Lung (tissue), 12 donors: Measurements from ENCODE around the gene DDX27. TPM values are rescaled to one million over a fixed set of nuclear protein-coding genes. Genes with fewer than 3 reads are reported as not detected.

Experiments
- ATAC-seq: fragments of 200-7000 bp; cut with Tn5 transposase; one replicate; pipeline ENCODE4 v1.9.1; 2020; ENCODE audit warnings: moderate number of reproducible peaks; ENCODE audit not compliant: insufficient read depth, low FRiP score
- DNase-seq, 3 donors: peaks; one replicate each; pipeline ENCODE4 v3.0.0-alpha.2; 2013 to 2017
- H3K27ac ChIP-seq, 2 donors: one replicate each; pipeline ENCODE4 v1.5.1; 2013; ENCODE audit warnings: mild to moderate bottlenecking in 2 of 2, moderate library complexity in 2 of 2, control low read depth in 1 of 2, inconsistent platforms in 1 of 2, low read depth in 1 of 2, low read length in 1 of 2
- H3K27me3 ChIP-seq, 3 donors: one replicate each; pipeline ENCODE4 v1.5.1; 2013; ENCODE audit warnings: low read length in 2 of 3; ENCODE audit not compliant: control insufficient read depth in 3 of 3, insufficient read depth in 3 of 3
- H3K36me3 ChIP-seq, 4 donors: one replicate each; pipeline ENCODE4 v1.5.1; 2013; ENCODE audit warnings: low read length in 4 of 4, mild to moderate bottlenecking in 1 of 4, moderate library complexity in 1 of 4; ENCODE audit not compliant: control insufficient read depth in 4 of 4, insufficient read depth in 4 of 4
- H3K4me1 ChIP-seq, 5 donors: one replicate each; pipeline ENCODE4 v1.5.1; 2013; ENCODE audit warnings: low read length in 5 of 5, mild to moderate bottlenecking in 2 of 5, moderate library complexity in 1 of 5; ENCODE audit not compliant: control insufficient read depth in 5 of 5, insufficient read depth in 5 of 5
- H3K4me3 ChIP-seq: one replicate; pipeline ENCODE4 v1.5.1; 2013; ENCODE audit warnings: mild to moderate bottlenecking, control low read depth, moderate library complexity
- H3K9ac ChIP-seq, 2 donors: one replicate each; pipeline ENCODE4 v1.5.1; 2013; ENCODE audit warnings: low read length in 2 of 2, control low read depth in 1 of 2; ENCODE audit not compliant: insufficient read depth in 1 of 2
- H3K9me3 ChIP-seq, 4 donors: one replicate each; pipeline ENCODE4 v1.5.1; 2013; ENCODE audit warnings: low read length in 3 of 4, mild to moderate bottlenecking in 1 of 4, moderate library complexity in 1 of 4; ENCODE audit not compliant: control insufficient read depth in 4 of 4, insufficient read depth in 3 of 4
- CTCF ChIP-seq: IDR thresholded peaks from 2 replicates; pipeline ENCODE4 v1.5.1; 2012; ENCODE audit warnings: mild to moderate bottlenecking; ENCODE audit errors: control extremely low read depth, extremely low read depth
- WGBS, 2 donors: extraction: QIAGEN DNeasy Blood & Tissue Kit; methylation state at CpG; one replicate each; pipeline ENCODE4 v1.1.7; 2013; 5-methylcytosine and 5-hydroxymethylcytosine counted together
- polyA plus RNA-seq, 2 donors: library from polyadenylated mRNA; stranded (reverse); fragments of 200-250 nt; gene quantifications; one replicate each; pipeline ENCODE4 v1.2.1, GENCODE V29; 2013
- total RNA-seq, 2 donors: library from RNA; depleted of rRNA in 1 of 2; stranded (reverse); fragments of >200 nt in 1 of 2; gene quantifications; one replicate each; pipeline ENCODE4 v1.2.1, GENCODE V29; 2014 to 2021
- donor health status: control.
- donor health status: control.
- donor health status: Bipolar disorder and iron deficiency.
- donor health status: healthy.
- donor health status: DM: yes; HTN: yes; CAD: no.

Gene DDX27
- total and polyA plus RNA-seq, 4 donors: 24.9 to 30.0 (median 26.1) TPM

- no peaks in the 10 kb centered on the region for H3K9me3 ChIP-seq
- H3K36me3 ChIP-seq: no peaks in the 10 kb centered on the region
- no peak overlapping the region for H3K27ac ChIP-seq
- no peak overlapping the region for H3K9ac ChIP-seq
- no peaks in the 10 kb centered on the region for H3K27me3 ChIP-seq
- 91 to 98% methylated on average over 7 of the region's 7 CpGs for WGBS, 2 donors
- DNase-seq: no peak
- H3K4me1 ChIP-seq: no peaks in the 10 kb centered on the region
- TF ChIP-seq CTCF: no peak
- H3K4me3 ChIP-seq: no peak overlapping the region
- ATAC-seq: no peak
Observed at GRCh38 chr20:49203011-49203410, 16.2 kb upstream of the DDX27 start.

- no peaks in the 10 kb centered on the region for H3K9me3 ChIP-seq
- ATAC-seq (no peak), DNase-seq (no peak)
- no peaks in the 10 kb centered on the region for H3K4me1 ChIP-seq
- WGBS, 2 donors: 76 to 88% methylated on average over 9 of the region's 9 CpGs
- H3K9ac ChIP-seq: no peak overlapping the region
- TF ChIP-seq CTCF: no peak
- H3K27me3 ChIP-seq: no peaks in the 10 kb centered on the region
- H3K4me3 ChIP-seq: no peak overlapping the region
- H3K36me3 ChIP-seq: no peaks in the 10 kb centered on the region
- no peak overlapping the region for H3K27ac ChIP-seq
Observed at GRCh38 chr20:49203746-49204145, 15.5 kb upstream of the DDX27 start.

GRCh38 chr20:49207076-49207475 lies 12.1 kb upstream of the DDX27 start:
- no peak overlapping the region for H3K4me3 ChIP-seq
- no peaks in the 10 kb centered on the region for H3K36me3 ChIP-seq
- no peak overlapping the region for H3K9ac ChIP-seq
- WGBS, 2 donors: 92% methylated on average over 6 of the region's 6 CpGs
- H3K9me3 ChIP-seq: peaks cover 0 to 5% (median 1%) of the 10 kb centered on the region in 4 donors
- H3K27me3 ChIP-seq: no peaks in the 10 kb centered on the region
- DNase-seq: no peak
- no peak for ATAC-seq
- no peak for TF ChIP-seq CTCF
- no peaks in the 10 kb centered on the region for H3K4me1 ChIP-seq
- no peak overlapping the region for H3K27ac ChIP-seq

GRCh38 chr20:49210101-49210756 lies 9.0 kb upstream of the DDX27 start:
- no peak for TF ChIP-seq CTCF
- 76 to 84% methylated on average over 1 of the region's 1 CpG for WGBS, 2 donors
- Histone ChIP-seq H3K27ac (no peak overlapping the region), H3K27me3 (no peaks in the 10 kb centered on the region), H3K36me3 (no peaks in the 10 kb centered on the region), H3K4me1 (no peaks in the 10 kb centered on the region), H3K9me3 (peaks cover 0 to 5% (median 1%) of the 10 kb centered on the region in 4 donors), H3K9ac (no peak overlapping the region), H3K4me3 (no peak overlapping the region)
- ATAC-seq (no peak), DNase-seq (peak in 2 of 3 donors; percentile 16 to 41)
